Neutrophil (primary cell): ENCODE measurements around the gene NF1.
"Not testable (repeated sequence)": the region's sequence is repeated elsewhere in the genome, so short reads cannot be mapped to it uniquely, and the experiment has no call there.

Source experiments
- H3K27ac ChIP-seq: fragments of 200-600 bp; sonication (generic); 2 replicates; pipeline ENCODE4 v1.5.1; 2016; ENCODE audit warnings: mild to moderate bottlenecking, moderate library complexity
- H3K27me3 ChIP-seq: fragments of 200-600 bp; sonication (generic); 2 replicates; pipeline ENCODE4 v1.6.0; 2016; ENCODE audit warnings: mild to moderate bottlenecking
- H3K36me3 ChIP-seq: fragments of 200-600 bp; sonication (generic); 2 replicates; pipeline ENCODE4 v1.5.1; 2017
- H3K4me1 ChIP-seq, 2 experiments: fragments of 200-600 bp in 1 of 2; sonication (generic) in 1 of 2; 1 replicate in 1 of 2; 2 replicates in 1 of 2; pipeline versions ENCODE4 v1.5.1 to v1.6.1; 2013 to 2016; ENCODE audit warnings: low read depth in 1 of 2, low read length in 1 of 2, mild to moderate bottlenecking in 1 of 2, moderate library complexity in 1 of 2; ENCODE audit not compliant: control insufficient read depth in 1 of 2, insufficient read depth in 1 of 2
- H3K4me3 ChIP-seq, 2 experiments: fragments of 200-600 bp in 1 of 2; sonication (generic) in 1 of 2; 1 replicate in 1 of 2; 2 replicates in 1 of 2; pipeline ENCODE4 v1.5.1; 2013 to 2016; ENCODE audit warnings: low read depth in 1 of 2, low read length in 1 of 2, mild to moderate bottlenecking in 1 of 2, moderate library complexity in 1 of 2
- H3K9me3 ChIP-seq: fragments of 200-600 bp; sonication (generic); 2 replicates; pipeline ENCODE4 v1.5.1; 2016
- CTCF ChIP-seq: fragments of 200-600 bp; sonication (generic); IDR thresholded peaks from 2 replicates; pipeline ENCODE4 v1.5.1; 2016; ENCODE audit warnings: antibody characterized with exemption

Gene NF1

GRCh38 chr17:31094600-31095235 lies at the start of gene NF1:
Gene NF1, plus strand, starts transcription at chr17:31094977. Its CDS starts 333 bp downstream, at chr17:31095310.
- Histone ChIP-seq H3K4me3 (peak within 1 kb of the TSS; percentile 84 to 88), H3K27me3 (no peaks in the 10 kb centered on the region), H3K36me3 (no peaks in the 10 kb centered on the region), H3K27ac (peak within 1 kb of the TSS; percentile 88), H3K9me3 (no peaks in the 10 kb centered on the region), H3K4me1 (peaks cover 6 to 8% of the 10 kb centered on the region in 2 experiments)
- TF ChIP-seq CTCF, result no peak

- H3K9me3 ChIP-seq, H3K27me3 ChIP-seq, H3K36me3 ChIP-seq, H3K4me3 ChIP-seq, H3K27ac ChIP-seq: not testable (repeated sequence)
- peaks cover 11 to 13% of the 10 kb centered on the region in 2 experiments for H3K4me1 ChIP-seq
Measured at GRCh38 chr17:31046856-31047425, 47.8 kb upstream of the NF1 start.

- Histone ChIP-seq H3K27me3 (no peaks in the 10 kb centered on the region), H3K27ac (no peak overlapping the region), H3K4me3 (no peak overlapping the region), H3K4me1 (peaks cover 17 to 20% of the 10 kb centered on the region in 2 experiments), H3K36me3 (no peaks in the 10 kb centered on the region), H3K9me3 (no peaks in the 10 kb centered on the region)
- TF ChIP-seq CTCF, result no peak
Measured at GRCh38 chr17:31048142-31048541, 46.6 kb upstream of the NF1 start.

- Histone ChIP-seq H3K4me1 (peaks cover 17 to 20% of the 10 kb centered on the region in 2 experiments), H3K27me3 (no peaks in the 10 kb centered on the region), H3K27ac (no peak overlapping the region), H3K4me3 (no peak overlapping the region), H3K36me3 (no peaks in the 10 kb centered on the region), H3K9me3 (no peaks in the 10 kb centered on the region)
- no peak for TF ChIP-seq CTCF
Measured at GRCh38 chr17:31048780-31049179, 46.0 kb upstream of the NF1 start.

GRCh38 chr17:31050948-31051347 lies 43.8 kb upstream of the NF1 start:
- H3K27ac ChIP-seq, result peak overlapping the region; percentile 77

More at GRCh38 chr17:31050948-31051347, 43.8 kb upstream of the NF1 start:
- no peaks in the 10 kb centered on the region for H3K9me3 ChIP-seq
- peaks cover 17 to 20% of the 10 kb centered on the region in 2 experiments for H3K4me1 ChIP-seq
- TF ChIP-seq CTCF, result no peak
- H3K4me3 ChIP-seq, result no peak overlapping the region
- H3K36me3 ChIP-seq, result no peaks in the 10 kb centered on the region
- no peaks in the 10 kb centered on the region for H3K27me3 ChIP-seq
